HepG2 (cell line): ENCODE data around the gene DGKB. TPM values are rescaled to one million over a fixed set of nuclear protein-coding genes. Genes with fewer than 3 reads are reported as not detected.

Experiments used
- GABPB1 ChIP-seq: IDR thresholded peaks from 2 replicates; pipeline ENCODE4 v1.6.1; 2016; ENCODE audit warnings: mild to moderate bottlenecking, missing genetic modification reagents, moderate library complexity, missing compliant biosample characterization
- GMEB2 ChIP-seq: IDR thresholded peaks from 2 replicates; pipeline ENCODE4 v1.6.1; 2016; ENCODE audit warnings: missing biosample characterization, missing genetic modification reagents, low read depth
- HNRNPL ChIP-seq: fragments of 200-400 bp; formaldehyde crosslinking; IDR thresholded peaks from 2 replicates; pipeline ENCODE4 v1.6.1; 2017; ENCODE audit warnings: mild to moderate bottlenecking, low read depth, low read length
- KAT7 ChIP-seq: IDR thresholded peaks from 2 replicates; pipeline ENCODE4 v1.6.1; 2018; ENCODE audit warnings: borderline replicate concordance, missing compliant biosample characterization
- MAFK ChIP-seq, 2 experiments: IDR thresholded peaks in 1 of 2; conservative IDR thresholded peaks in 1 of 2; 2 replicates each; pipeline ENCODE4 v1.6.1; 2011; ENCODE audit warnings: improper control_type of control experiment in 2 of 2, low read length in 2 of 2
- MAX ChIP-seq: IDR thresholded peaks from 2 replicates; pipeline ENCODE4 v1.6.1; 2012; ENCODE audit warnings: inconsistent platforms
- MNT ChIP-seq: fragments of 450-650 bp; IDR thresholded peaks from 2 replicates; pipeline ENCODE4 v1.6.1; 2016
- NONO ChIP-seq, 2 experiments: fragments of 450-650 bp in 1 of 2; sonication (generic) in 1 of 2; formaldehyde crosslinking in 1 of 2; IDR thresholded peaks in 1 of 2; conservative IDR thresholded peaks in 1 of 2; 2 replicates each; pipeline versions ENCODE4 v1.6.1 to v1.8.0; 2017 to 2022; ENCODE audit warnings: mild to moderate bottlenecking in 1 of 2, missing genetic modification reagents in 1 of 2, moderate library complexity in 1 of 2
- SALL1 ChIP-seq: sonication (generic); formaldehyde crosslinking; IDR thresholded peaks from 2 replicates; pipeline ENCODE4 v1.8.0; 2022; ENCODE audit warnings: mild to moderate bottlenecking, missing genetic modification reagents
- SNRNP70 ChIP-seq: fragments of 200-400 bp; formaldehyde crosslinking; IDR thresholded peaks from 2 replicates; pipeline ENCODE4 v1.6.1; 2017; ENCODE audit warnings: mild to moderate bottlenecking, low read depth, low read length, moderate library complexity
- ZBTB2 ChIP-seq: sonication (generic); formaldehyde crosslinking; IDR thresholded peaks from 2 replicates; pipeline ENCODE4 v1.8.0; 2022; ENCODE audit warnings: low read depth, missing genetic modification reagents
- ZBTB43 ChIP-seq: sonication (generic); formaldehyde crosslinking; conservative IDR thresholded peaks from 2 replicates; pipeline ENCODE4 v1.4.0; 2020; ENCODE audit warnings: missing genetic modification reagents
- ZBTB7A ChIP-seq: sonication (generic); formaldehyde crosslinking; IDR thresholded peaks from 2 replicates; pipeline ENCODE4 v1.8.0; 2022; ENCODE audit warnings: mild to moderate bottlenecking, missing genetic modification reagents
- ZFAT ChIP-seq: sonication (generic); formaldehyde crosslinking; conservative IDR thresholded peaks from 2 replicates; pipeline ENCODE4 v1.8.1; 2023; ENCODE audit warnings: missing genetic modification reagents, inconsistent platforms
- ZFX ChIP-seq: sonication (generic); formaldehyde crosslinking; IDR thresholded peaks from 2 replicates; pipeline ENCODE4 v1.4.0; 2020; ENCODE audit warnings: mild to moderate bottlenecking, low read depth, missing genetic modification reagents, moderate library complexity
- ZFY ChIP-seq: sonication (generic); formaldehyde crosslinking; IDR thresholded peaks from 2 replicates; pipeline ENCODE4 v1.4.0; 2020; ENCODE audit warnings: missing genetic modification reagents
- ZNF687 ChIP-seq: sonication (generic); formaldehyde crosslinking; IDR thresholded peaks from 2 replicates; pipeline ENCODE4 v1.5.1; 2020; ENCODE audit warnings: mild to moderate bottlenecking, missing genetic modification reagents, moderate library complexity
- polyA plus RNA-seq, 8 experiments: library from polyadenylated mRNA; depleted of rRNA in 3 of 8; stranded (reverse) in 7 of 8; unstranded in 1 of 8; fragments of >200 nt; fragmentation: Illumina TruSeq in 4 of 8; extraction: Trizol in 4 of 8; gene quantifications; 2 replicates each; pipeline versions ENCODE4 v1.2.1 to v1.2.3, GENCODE V29; 2011 to 2016; ENCODE audit warnings: low read depth in 4 of 8, missing spikeins in 1 of 8, mixed read lengths in 1 of 8; ENCODE audit not compliant: insufficient read depth in 1 of 8
- total RNA-seq, 5 experiments: library from RNA; depleted of rRNA; stranded (reverse); fragments of >200 nt; fragmentation: Illumina TruSeq; extraction: Trizol; gene quantifications; 2 replicates each; pipeline ENCODE4 v1.2.3, GENCODE V29; 2016; ENCODE audit warnings: low read depth in 1 of 5

The DGKB gene
- total and polyA plus RNA-seq, 2 of the 13 experiments (the other 11 are each of a cell fraction or from before 2014, with no cell fraction given) = not detected

- TF ChIP-seq ZNF687 (CRISPR knock-in tag) (peak; percentile 55), NONO (IDR thresholded peaks at IDR 0.05) (no peak), NONO (CRISPR knock-in tag; conservative IDR thresholded peaks at IDR 0.05) (no peak), MAX (peak; percentile 74), ZBTB2 (CRISPR knock-in tag) (0 out of 2 replicates have a peak, but pooled peaks have one; percentile 28), GMEB2 (CRISPR knock-in tag) (no peak), SALL1 (CRISPR knock-in tag) (peak; percentile 10; the same call in 1 of the 2 replicates), KAT7 (no peak), SNRNP70 (no peak), ZFX (CRISPR knock-in tag) (0 out of 2 replicates have a peak, but pooled peaks have one; percentile 20), ZBTB7A (0 out of 2 replicates have a peak, but pooled peaks have one; percentile 23), GABPB1 (peak; percentile 32; the same call in 1 of the 2 replicates), MAFK (conservative IDR thresholded peaks at IDR 0.05 in 1 of 2, IDR thresholded peaks at IDR 0.05 in 1 of 2; ENCODE audit: low read length in 2 of 2) (no peak), ZBTB43 (CRISPR knock-in tag) (no peak), ZFAT (no peak), MNT (peak; percentile 30; the same call in 1 of the 2 replicates), HNRNPL (no peak), ZFY (CRISPR knock-in tag) (peak; percentile 22; the same call in 1 of the 2 replicates)
These were observed 162.7 kb downstream of the DGKB start (continued) for GRCh38 chr7:14739841-14740185.
